H1 (cell line): ENCODE data around the gene SUGP1. TPM values are rescaled to one million over a fixed set of nuclear protein-coding genes. Genes with fewer than 3 reads are reported as not detected.

ENCODE experiments used
- CTCF ChIA-PET: fragments of 300-600 bp; sonication (Branson Sonifier 250); formaldehyde crosslinking; loops from one replicate; lab custom pipeline; 2021; ENCODE audit not compliant: partially characterized antibody; lab: Charles Lee
- POLR2A ChIA-PET: fragments of 300-600 bp; sonication (Branson Sonifier 250); formaldehyde crosslinking; loops from one replicate; lab custom pipeline; 2021; ENCODE audit warnings: inconsistent platforms; ENCODE audit not compliant: partially characterized antibody; lab: Charles Lee
- DNase-seq, 2 experiments: peaks; one replicate each; pipeline versions ENCODE4 v3.0.0 to v3.0.0-alpha.2; 2010 to 2022; ENCODE audit warnings: low spot score in 2 of 2, low read depth in 1 of 2, mixed read lengths in 1 of 2
- FAIRE-seq: peaks from 2 replicates; lab custom pipeline; 2011; peaks lifted over from hg19 to GRCh38; lab: Jason Lieb, UNC
- H2AFZ ChIP-seq: 2 replicates; pipeline ENCODE4 v1.8.1; 2012; ENCODE audit warnings: low read length, inconsistent platforms
- H2AK5ac ChIP-seq: 2 replicates; pipeline ENCODE4 v1.6.1; 2013; ENCODE audit warnings: low read depth, low read length
- H2BK120ac ChIP-seq: replicated peaks from 2 replicates; pipeline ENCODE3; 2013; ENCODE audit warnings: low read depth, low read length, inconsistent platforms
- H2BK12ac ChIP-seq: 2 replicates; pipeline ENCODE4 v1.6.1; 2013; ENCODE audit warnings: low read depth, low read length
- H2BK15ac ChIP-seq: 2 replicates; pipeline ENCODE4 v1.6.1; 2013; ENCODE audit warnings: low read length
- H2BK20ac ChIP-seq: 2 replicates; pipeline ENCODE4 v1.6.1; 2013; ENCODE audit warnings: low read length
- H2BK5ac ChIP-seq: 2 replicates; pipeline ENCODE4 v1.6.1; 2013; ENCODE audit warnings: low read depth, low read length
- H3K14ac ChIP-seq: 2 replicates; pipeline ENCODE4 v1.6.1; 2013; ENCODE audit warnings: inconsistent platforms; ENCODE audit not compliant: insufficient read length
- H3K18ac ChIP-seq: 2 replicates; pipeline ENCODE4 v1.6.1; 2013; ENCODE audit warnings: low read length; ENCODE audit errors: extremely low read depth
- H3K23ac ChIP-seq: 2 replicates; pipeline ENCODE4 v1.6.1; 2013; ENCODE audit warnings: inconsistent platforms; ENCODE audit not compliant: insufficient read length
- H3K23me2 ChIP-seq: 2 replicates; pipeline ENCODE4 v1.6.1; 2013; ENCODE audit warnings: low read depth, low read length
- H3K27ac ChIP-seq: 2 replicates; pipeline ENCODE4 v1.6.1; 2011; ENCODE audit warnings: low read depth, low read length, inconsistent platforms
- H3K27me3 ChIP-seq, 4 experiments: replicated peaks in 1 of 4; 1 replicate in 1 of 4; 2 replicates in 3 of 4; pipeline versions ENCODE4 v1.6.1 to v1.8.1; 2011 to 2013; ENCODE audit warnings: low read length in 3 of 4, mild to moderate bottlenecking in 3 of 4, inconsistent platforms in 2 of 4, mixed read lengths in 2 of 4, moderate library complexity in 1 of 4; ENCODE audit not compliant: control insufficient read depth in 3 of 4, insufficient read depth in 3 of 4; ENCODE audit errors: extremely low read depth in 1 of 4
- H3K36me3 ChIP-seq, 4 experiments: 2 replicates each; pipeline versions ENCODE4 v1.6.1 to v1.8.1; 2011 to 2013; ENCODE audit warnings: mild to moderate bottlenecking in 4 of 4, low read length in 3 of 4, moderate library complexity in 2 of 4, control low read depth in 1 of 4, inconsistent platforms in 1 of 4; ENCODE audit not compliant: insufficient read depth in 4 of 4, control insufficient read depth in 2 of 4
- H3K4ac ChIP-seq: replicated peaks from 2 replicates; pipeline ENCODE3; 2013; ENCODE audit warnings: low read length, low read depth, mixed read lengths, inconsistent platforms; ENCODE audit not compliant: insufficient read length
- H3K4me1 ChIP-seq, 4 experiments: replicated peaks in 1 of 4; 1 replicate in 1 of 4; 2 replicates in 3 of 4; pipeline versions ENCODE4 v1.6.1 to v1.8.1; 2011 to 2013; ENCODE audit warnings: low read length in 3 of 4, inconsistent platforms in 2 of 4, mixed read lengths in 1 of 4; ENCODE audit not compliant: insufficient read depth in 4 of 4, control insufficient read depth in 3 of 4
- H3K4me2 ChIP-seq, 2 experiments: 2 replicates each; pipeline versions ENCODE4 v1.6.1 to v1.8.1; 2011 to 2013; ENCODE audit warnings: low read depth in 2 of 2, low read length in 2 of 2, control low read depth in 1 of 2, inconsistent platforms in 1 of 2, mild to moderate bottlenecking in 1 of 2; ENCODE audit not compliant: insufficient read depth in 1 of 2
- H3K4me3 ChIP-seq, 4 experiments: fragments of 200-600, 300-600 bp in 1 of 4; sonication (generic), shearing (Covaris generic), sonication (Bioruptor Twin) in 1 of 4; 2 replicates each; pipeline versions ENCODE4 v1.5.1 to v1.8.1; 2011 to 2016; ENCODE audit warnings: low read length in 4 of 4, low read depth in 3 of 4, control low read depth in 2 of 4, inconsistent platforms in 2 of 4, mild to moderate bottlenecking in 2 of 4, mixed read lengths in 1 of 4, moderate library complexity in 1 of 4; ENCODE audit not compliant: insufficient read depth in 2 of 4; ENCODE audit errors: extremely low read depth in 1 of 4
- H3K56ac ChIP-seq: replicated peaks from 2 replicates; pipeline ENCODE3; 2013; ENCODE audit warnings: low read depth, mild to moderate bottlenecking, mixed read lengths, low read length, inconsistent platforms; ENCODE audit not compliant: insufficient read length
- H3K79me1 ChIP-seq: 2 replicates; pipeline ENCODE4 v1.6.1; 2013; ENCODE audit warnings: low read depth, low read length, control low read depth
- H3K79me2 ChIP-seq, 2 experiments: 2 replicates each; pipeline versions ENCODE4 v1.6.1 to v1.8.1; 2012 to 2013; ENCODE audit warnings: low read length in 2 of 2, mild to moderate bottlenecking in 2 of 2, inconsistent platforms in 1 of 2; ENCODE audit not compliant: insufficient read depth in 2 of 2, control insufficient read depth in 1 of 2
- H3K9ac ChIP-seq, 4 experiments: replicated peaks in 1 of 4; 1 replicate in 1 of 4; 2 replicates in 3 of 4; pipeline versions ENCODE4 v1.6.1 to v1.8.1; 2011 to 2013; ENCODE audit warnings: low read depth in 3 of 4, low read length in 3 of 4, control low read depth in 2 of 4, mild to moderate bottlenecking in 2 of 4, moderate library complexity in 2 of 4, inconsistent platforms in 1 of 4; ENCODE audit errors: extremely low read depth in 1 of 4
- H3K9me3 ChIP-seq, 2 experiments: 2 replicates each; pipeline versions ENCODE4 v1.6.1 to v1.8.1; 2012 to 2013; ENCODE audit warnings: mild to moderate bottlenecking in 2 of 2, moderate library complexity in 2 of 2, control low read depth in 1 of 2, inconsistent platforms in 1 of 2, low read depth in 1 of 2, low read length in 1 of 2, mixed read lengths in 1 of 2; ENCODE audit not compliant: insufficient read depth in 2 of 2
- H4K20me1 ChIP-seq, 2 experiments: replicated peaks in 1 of 2; 2 replicates each; pipeline versions ENCODE3 to v1.8.1; 2011 to 2013; ENCODE audit warnings: inconsistent platforms in 2 of 2, low read length in 2 of 2, mild to moderate bottlenecking in 1 of 2; ENCODE audit not compliant: insufficient read depth in 2 of 2, control insufficient read depth in 1 of 2
- H4K5ac ChIP-seq: 2 replicates; pipeline ENCODE4 v1.6.1; 2013; ENCODE audit warnings: low read length, low read depth, mixed read lengths, inconsistent platforms; ENCODE audit not compliant: insufficient read length
- H4K8ac ChIP-seq: 2 replicates; pipeline ENCODE4 v1.8.0; 2013; ENCODE audit warnings: mild to moderate bottlenecking, moderate library complexity, low read length, inconsistent platforms; ENCODE audit not compliant: insufficient read depth; ENCODE audit errors: extremely low read depth
- H4K91ac ChIP-seq: replicated peaks from 2 replicates; pipeline ENCODE3; 2013; ENCODE audit warnings: low read length, mixed read lengths, inconsistent platforms; ENCODE audit not compliant: insufficient read length
- BACH1 ChIP-seq: IDR thresholded peaks from 2 replicates; pipeline ENCODE4 v1.6.1; 2012; ENCODE audit warnings: low read length, improper control_type of control experiment
- CBX8 ChIP-seq: fragments of 300-800, 300-1000 bp; sonication (generic); IDR thresholded peaks from 2 replicates; pipeline ENCODE4 v1.7.1; 2016; ENCODE audit warnings: low read depth, low read length, borderline replicate concordance
- CHD2 ChIP-seq: IDR thresholded peaks from 2 replicates; pipeline ENCODE4 v1.6.1; 2012; ENCODE audit warnings: low read length, improper control_type of control experiment
- CREB1 ChIP-seq: IDR thresholded peaks from 2 replicates; pipeline ENCODE4 v1.6.1; 2012; ENCODE audit warnings: inconsistent platforms
- GABPA ChIP-seq: IDR thresholded peaks from 2 replicates; pipeline ENCODE4 v1.6.1; 2011; ENCODE audit warnings: mild to moderate bottlenecking, low read length, moderate library complexity, borderline replicate concordance; ENCODE audit not compliant: insufficient read depth
- GTF2F1 ChIP-seq: IDR thresholded peaks from 2 replicates; pipeline ENCODE4 v1.6.1; 2012; ENCODE audit warnings: low read depth, low read length, improper control_type of control experiment, borderline replicate concordance
- HDAC2 ChIP-seq, 2 experiments: fragments of 300-600 bp in 1 of 2; sonication (generic) in 1 of 2; IDR thresholded peaks; 2 replicates each; pipeline ENCODE4 v1.6.1; 2011 to 2012; ENCODE audit warnings: low read depth in 2 of 2, low read length in 2 of 2, mild to moderate bottlenecking in 2 of 2, moderate library complexity in 2 of 2, borderline replicate concordance in 1 of 2, inconsistent platforms in 1 of 2
- JUN ChIP-seq: IDR thresholded peaks from 2 replicates; pipeline ENCODE4 v1.6.1; 2011; ENCODE audit warnings: low read depth, mild to moderate bottlenecking, improper control_type of control experiment, low read length
- KDM1A ChIP-seq: fragments of 200-600, 300-600 bp; sonication (generic); IDR thresholded peaks from 2 replicates; pipeline ENCODE4 v1.7.1; 2016; ENCODE audit warnings: mild to moderate bottlenecking, low read length, borderline replicate concordance
- KDM4A ChIP-seq: IDR thresholded peaks from one replicate; pipeline ENCODE4 v1.7.1; 2012; ENCODE audit warnings: low read depth, mild to moderate bottlenecking, moderate library complexity, low read length, inconsistent platforms; ENCODE audit not compliant: severe bottlenecking
- MAX ChIP-seq: IDR thresholded peaks from 2 replicates; pipeline ENCODE4 v1.6.1; 2012; ENCODE audit warnings: inconsistent platforms
- SIN3A ChIP-seq, 2 experiments: IDR thresholded peaks in 1 of 2; conservative IDR thresholded peaks in 1 of 2; 2 replicates each; pipeline ENCODE4 v1.6.1; 2011 to 2012; ENCODE audit warnings: low read length in 2 of 2, improper control_type of control experiment in 1 of 2, low read depth in 1 of 2, mild to moderate bottlenecking in 1 of 2
- TEAD4 ChIP-seq: IDR thresholded peaks from 2 replicates; pipeline ENCODE4 v1.6.1; 2012; ENCODE audit warnings: low read depth, low read length, inconsistent platforms, mixed read lengths
- YY1 ChIP-seq: IDR thresholded peaks from 2 replicates; pipeline ENCODE4 v1.6.1; 2011; ENCODE audit warnings: low read depth, mild to moderate bottlenecking, low read length
- WGBS, 2 experiments: shearing (Covaris generic) in 1 of 2; methylation state at CpG; one replicate each; pipeline versions ENCODE4 v1.1.6 to v1.1.7; 2013 to 2015; ENCODE audit warnings: low lambda C conversion rate in 2 of 2, mixed read lengths in 2 of 2, inconsistent platforms in 1 of 2, low coverage in 1 of 2, missing lambda C conversion rate in 1 of 2; ENCODE audit not compliant: insufficient replicate concordance in 2 of 2, insufficient coverage in 1 of 2, insufficient read length in 1 of 2; ENCODE audit errors: extremely low coverage in 1 of 2, missing lambda C conversion rate in 1 of 2; 5-methylcytosine and 5-hydroxymethylcytosine counted together
- polyA plus RNA-seq, 7 experiments: library from polyadenylated mRNA; depleted of rRNA in 3 of 7; stranded (reverse) in 5 of 7; unstranded in 2 of 7; fragments of >200 nt in 5 of 7; fragments of 200-250 nt in 2 of 7; gene quantifications; 1 replicate in 5 of 7; 2 replicates in 1 of 7; 4 replicates in 1 of 7; pipeline versions ENCODE4 v1.2.1 to v1.2.3, GENCODE V29; 2011 to 2013; ENCODE audit warnings: missing spikeins in 2 of 7, mixed read lengths in 2 of 7
- total RNA-seq: library from RNA; stranded (reverse); fragmentation: NEBNext Ultra II Directional; extraction: Animal tissue kit (Norgen Biotek cat#: 25700); gene quantifications from 2 replicates; pipeline ENCODE4 v1.2.1, GENCODE V29; 2021

SUGP1 gene
- total and polyA plus RNA-seq, 2 of the 8 experiments (the other 6 are each of a cell fraction or from before 2014, with no cell fraction given) = 38.5 to 65.2 TPM

GRCh38 chr19:19341026-19341425, 20.7 kb upstream of the SUGP1 start:
- no peak overlapping the region for H2AK5ac ChIP-seq
- no peaks in the 10 kb centered on the region for H3K27me3 ChIP-seq
- CTCF ChIA-PET = interaction anchor here (0.9 to 5.8 kb wide), 7 partner anchors 11 to 111 kb away, joined by 3 to 56 read pairs (median 12); no protein-coding TSS in a partner anchor
- H3K14ac ChIP-seq = no peak overlapping the region
- no peak overlapping the region for H2BK20ac ChIP-seq
- H3K4me3 ChIP-seq = no peak overlapping the region
- peaks cover 28 to 55% (median 48%) of the 10 kb centered on the region in 4 experiments for H3K36me3 ChIP-seq
- no peak overlapping the region for H3K27ac ChIP-seq
- no peak overlapping the region for H3K4me2 ChIP-seq
- 92% methylated on average over 9 of the region's 11 CpGs; no CpG with 5 or more reads in 1 of the 2 experiments for WGBS, 2 experiments
- H3K4me1 ChIP-seq = no peaks in the 10 kb centered on the region; a peak in 1 of 7 replicates
- no peak for FAIRE-seq
- no peak for DNase-seq
- H3K9me3 ChIP-seq = no peaks in the 10 kb centered on the region
- H4K20me1 ChIP-seq = peaks cover 4 to 17% of the 10 kb centered on the region in 2 experiments
- H2BK5ac ChIP-seq = no peak overlapping the region
- no peak overlapping the region for H3K9ac ChIP-seq
- no peak overlapping the region for H4K91ac ChIP-seq
- H3K79me1 ChIP-seq = no peaks in the 10 kb centered on the region; the same call in 1 of the 2 replicates
- H3K18ac ChIP-seq = no peak overlapping the region
- H2BK120ac ChIP-seq = no peak overlapping the region
- H4K8ac ChIP-seq = no peak overlapping the region
- no peaks in the 10 kb centered on the region for H3K23me2 ChIP-seq
- no peak overlapping the region for H3K4ac ChIP-seq
- no peak overlapping the region for H2BK15ac ChIP-seq
- no peak overlapping the region for H2AFZ ChIP-seq
- H3K56ac ChIP-seq = no peak overlapping the region
- H2BK12ac ChIP-seq = no peak overlapping the region
- POLR2A ChIA-PET = interaction anchor here (0.9 to 1.5 kb wide), 4 partner anchors 11 to 67 kb away, joined by 3 to 4 read pairs (median 3); no protein-coding TSS in a partner anchor
- no peaks in the 10 kb centered on the region for H3K79me2 ChIP-seq
- no peak overlapping the region for H4K5ac ChIP-seq
- H3K23ac ChIP-seq = no peak overlapping the region
- TF ChIP-seq GTF2F1 = no peak
- TF ChIP-seq CREB1 = no peak
- no peak for TF ChIP-seq TEAD4
- TF ChIP-seq JUN = no peak
- no peak for TF ChIP-seq CBX8
- TF ChIP-seq BACH1 = no peak
- TF ChIP-seq SIN3A (conservative IDR thresholded peaks at IDR 0.05 in 1 of 2, IDR thresholded peaks at IDR 0.05 in 1 of 2; ENCODE audit: low read depth in 1 of 2, low read length in 2 of 2) = no peak
- TF ChIP-seq KDM1A = no peak
- TF ChIP-seq YY1 = no peak
- no peak for TF ChIP-seq HDAC2 (IDR thresholded peaks at IDR 0.05; ENCODE audit: borderline replicate concordance in 1 of 2, low read depth in 2 of 2, low read length in 2 of 2)
- no peak for TF ChIP-seq MAX
- TF ChIP-seq CHD2 = no peak
- no peak for TF ChIP-seq GABPA
- TF ChIP-seq KDM4A = no peak
